ENCODE data around the gene NOTCH4.

The NOTCH4 gene

GRCh38 chr6:32175711-32176475 lies 48.0 kb downstream of the NOTCH4 start, which contains the start of gene AGPAT1:
TSS of gene AGPAT1 (minus strand) at chr6:32176084. CDS start at chr6:32171496, 4,588 bp downstream.
- Histone ChIP-seq H3K9ac (ENCODE audit: low read length) (peak within 1 kb of the TSS; percentile 96), H3K9me3 (ENCODE audit: insufficient read depth, low read length) (no peaks in the 10 kb centered on the region), H3K27ac (ENCODE audit: low read length) (peak within 1 kb of the TSS; percentile 90), H3K4me2 (ENCODE audit: low read length) (peak within 1 kb of the TSS; percentile 98), H4K20me1 (ENCODE audit: insufficient read depth, low read length) (no peaks in the 10 kb centered on the region), H3K27me3 (ENCODE audit: low read depth, low read length) (no peaks in the 10 kb centered on the region), H3K4me1 (ENCODE audit: low read length) (peaks cover 22% of the 10 kb centered on the region), H2AFZ (ENCODE audit: low read depth, low read length) (no peak within 1 kb of the TSS), H3K36me3 (replicated peaks; ENCODE audit: low read depth, low read length) (no peaks in the 10 kb centered on the region), H3K4me3 (ENCODE audit: low read length) (peak within 1 kb of the TSS; percentile 99), H3K79me2 (ENCODE audit: low read length) (peaks cover 26% of the 10 kb centered on the region)
- TF ChIP-seq, protein P1, sequence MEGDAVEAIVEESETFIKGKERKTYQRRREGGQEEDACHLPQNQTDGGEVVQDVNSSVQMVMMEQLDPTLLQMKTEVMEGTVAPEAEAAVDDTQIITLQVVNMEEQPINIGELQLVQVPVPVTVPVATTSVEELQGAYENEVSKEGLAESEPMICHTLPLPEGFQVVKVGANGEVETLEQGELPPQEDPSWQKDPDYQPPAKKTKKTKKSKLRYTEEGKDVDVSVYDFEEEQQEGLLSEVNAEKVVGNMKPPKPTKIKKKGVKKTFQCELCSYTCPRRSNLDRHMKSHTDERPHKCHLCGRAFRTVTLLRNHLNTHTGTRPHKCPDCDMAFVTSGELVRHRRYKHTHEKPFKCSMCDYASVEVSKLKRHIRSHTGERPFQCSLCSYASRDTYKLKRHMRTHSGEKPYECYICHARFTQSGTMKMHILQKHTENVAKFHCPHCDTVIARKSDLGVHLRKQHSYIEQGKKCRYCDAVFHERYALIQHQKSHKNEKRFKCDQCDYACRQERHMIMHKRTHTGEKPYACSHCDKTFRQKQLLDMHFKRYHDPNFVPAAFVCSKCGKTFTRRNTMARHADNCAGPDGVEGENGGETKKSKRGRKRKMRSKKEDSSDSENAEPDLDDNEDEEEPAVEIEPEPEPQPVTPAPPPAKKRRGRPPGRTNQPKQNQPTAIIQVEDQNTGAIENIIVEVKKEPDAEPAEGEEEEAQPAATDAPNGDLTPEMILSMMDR (IDR thresholded peaks at IDR 0.05; ENCODE audit: low read depth, low read length) = no peak
- TF ChIP-seq EZH2phosphoT487 (IDR thresholded peaks at IDR 0.05; ENCODE audit: low read depth) = no peak

GRCh38 chr6:32175322-32175710 lies 48.6 kb downstream of the NOTCH4 start:
- Histone ChIP-seq H3K4me2 (ENCODE audit: low read length) (peak overlapping the region; percentile 93), H3K4me1 (ENCODE audit: low read length) (peaks cover 22% of the 10 kb centered on the region), H3K27me3 (ENCODE audit: low read depth, low read length) (no peaks in the 10 kb centered on the region), H3K79me2 (ENCODE audit: low read length) (peaks cover 26% of the 10 kb centered on the region), H4K20me1 (ENCODE audit: insufficient read depth, low read length) (no peaks in the 10 kb centered on the region), H3K4me3 (ENCODE audit: low read length) (peak overlapping the region; percentile 99), H3K9me3 (ENCODE audit: insufficient read depth, low read length) (no peaks in the 10 kb centered on the region), H3K36me3 (replicated peaks; ENCODE audit: low read depth, low read length) (no peaks in the 10 kb centered on the region), H3K9ac (ENCODE audit: low read length) (peak overlapping the region; percentile 96), H2AFZ (ENCODE audit: low read depth, low read length) (no peak overlapping the region), H3K27ac (ENCODE audit: low read length) (peak overlapping the region; percentile 40)
- no peak for TF ChIP-seq EZH2phosphoT487 (IDR thresholded peaks at IDR 0.05; ENCODE audit: low read depth)
- TF ChIP-seq, protein P1 (IDR thresholded peaks at IDR 0.05; ENCODE audit: low read depth, low read length) = no peak

GRCh38 chr6:32174416-32174815 lies 49.5 kb downstream of the NOTCH4 start:
- H3K27ac ChIP-seq (ENCODE audit: low read length) = no peak overlapping the region
- no peaks in the 10 kb centered on the region for H3K36me3 ChIP-seq (replicated peaks; ENCODE audit: low read depth, low read length)
- H4K20me1 ChIP-seq (ENCODE audit: insufficient read depth, low read length) = no peaks in the 10 kb centered on the region
- H3K27me3 ChIP-seq (ENCODE audit: low read depth, low read length) = no peaks in the 10 kb centered on the region
- no peaks in the 10 kb centered on the region for H3K9me3 ChIP-seq (ENCODE audit: insufficient read depth, low read length)
- 0 out of 2 replicates have a peak overlapping the region, but pooled peaks have one; percentile 93 for H3K4me2 ChIP-seq (ENCODE audit: low read length)
- TF ChIP-seq EZH2phosphoT487 (IDR thresholded peaks at IDR 0.05; ENCODE audit: low read depth) = no peak
- TF ChIP-seq, protein P1 (IDR thresholded peaks at IDR 0.05; ENCODE audit: low read depth, low read length) = no peak
- peaks cover 26% of the 10 kb centered on the region for H3K79me2 ChIP-seq (ENCODE audit: low read length)
- H3K9ac ChIP-seq (ENCODE audit: low read length) = no peak overlapping the region
- H3K4me3 ChIP-seq (ENCODE audit: low read length) = no peak overlapping the region
- no peak overlapping the region for H2AFZ ChIP-seq (ENCODE audit: low read depth, low read length)
- peaks cover 20% of the 10 kb centered on the region for H3K4me1 ChIP-seq (ENCODE audit: low read length)

DNA sequence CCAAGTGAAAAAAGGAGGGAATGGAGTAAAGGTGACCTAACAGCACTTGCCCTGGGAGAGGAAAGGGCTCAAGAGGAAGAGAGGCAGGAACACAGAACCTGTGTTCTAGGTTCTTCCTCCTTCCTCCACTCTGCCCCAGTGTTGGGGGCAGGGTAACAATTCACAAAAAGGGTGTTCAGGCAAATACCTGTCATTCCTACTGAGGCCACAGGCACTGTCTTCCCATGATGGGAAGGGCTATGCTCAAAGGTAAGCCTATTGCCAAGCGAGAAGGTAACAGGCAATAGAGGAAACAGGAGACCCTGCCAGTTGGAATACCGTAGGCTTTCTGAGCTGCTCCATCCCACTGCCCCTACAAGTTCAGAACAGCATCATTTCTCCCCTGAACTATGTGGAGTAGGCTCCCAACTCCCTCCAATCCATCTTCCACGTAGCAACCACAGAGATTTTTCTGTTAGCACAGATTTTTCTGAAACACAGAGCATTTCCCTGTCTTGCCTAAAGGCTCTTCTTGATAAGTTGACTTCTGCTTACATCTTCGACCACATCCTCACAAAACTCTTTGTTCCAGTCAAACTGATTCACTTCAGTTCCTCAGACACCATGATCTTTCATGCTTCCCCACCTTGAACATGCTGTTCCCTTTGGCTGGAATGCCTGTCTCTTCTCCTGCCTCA lies 50.7 kb downstream of the NOTCH4 start:
- no peaks in the 10 kb centered on the region for H3K36me3 ChIP-seq (replicated peaks; ENCODE audit: low read depth, low read length)
- H4K20me1 ChIP-seq (ENCODE audit: insufficient read depth, low read length) = no peaks in the 10 kb centered on the region
- H3K9ac ChIP-seq (ENCODE audit: low read length) = no peak overlapping the region
- H3K27me3 ChIP-seq (ENCODE audit: low read depth, low read length) = no peaks in the 10 kb centered on the region
- TF ChIP-seq, protein P1 (IDR thresholded peaks at IDR 0.05; ENCODE audit: low read depth, low read length) = no peak
- TF ChIP-seq EZH2phosphoT487 (IDR thresholded peaks at IDR 0.05; ENCODE audit: low read depth) = no peak
- no peak overlapping the region for H3K4me2 ChIP-seq (ENCODE audit: low read length)
- H3K9me3 ChIP-seq (ENCODE audit: insufficient read depth, low read length) = no peaks in the 10 kb centered on the region
- H3K4me3 ChIP-seq (ENCODE audit: low read length) = no peak overlapping the region
- peaks cover 20% of the 10 kb centered on the region for H3K4me1 ChIP-seq (ENCODE audit: low read length)
- H3K79me2 ChIP-seq (ENCODE audit: low read length) = peaks cover 17% of the 10 kb centered on the region
- H2AFZ ChIP-seq (ENCODE audit: low read depth, low read length) = no peak overlapping the region
- H3K27ac ChIP-seq (ENCODE audit: low read length) = no peak overlapping the region
